GM19099 (cell line): Measurements from ENCODE around the gene TCTA.

Source experiments
- POLR2A ChIP-seq: IDR thresholded peaks from 3 replicates; pipeline ENCODE4 v1.6.1; 2011; ENCODE audit warnings: low read depth; ENCODE audit not compliant: insufficient read length; ENCODE audit errors: extremely low read depth

Gene TCTA

GRCh38 chr3:49427586-49427985 lies 15.4 kb downstream of the TCTA start:
- TF ChIP-seq POLR2A = no peak

- TF ChIP-seq POLR2A = no peak
Observed at GRCh38 chr3:49428752-49429080, 16.5 kb downstream of the TCTA start.

- no peak for TF ChIP-seq POLR2A
Observed at GRCh38 chr3:49434731-49435130, 22.5 kb downstream of the TCTA start.

- TF ChIP-seq POLR2A = no peak
Observed at GRCh38 chr3:49445391-49445790, 33.2 kb downstream of the TCTA start.

- TF ChIP-seq POLR2A = no peak
Observed at GRCh38 chr3:49453621-49454020, 41.4 kb downstream of the TCTA start.

GRCh38 chr3:49454458-49454857 lies 42.2 kb downstream of the TCTA start:
- TF ChIP-seq POLR2A = no peak

- TF ChIP-seq POLR2A = no peak
Observed at GRCh38 chr3:49454898-49455681, 42.9 kb downstream of the TCTA start.

GRCh38 chr3:49456466-49456865 lies 44.2 kb downstream of the TCTA start:
- TF ChIP-seq POLR2A = no peak

- TF ChIP-seq POLR2A = no peak
Observed at GRCh38 chr3:49460188-49460890, 48.1 kb downstream of the TCTA start.

GRCh38 chr3:49460956-49461355 lies 48.7 kb downstream of the TCTA start:
- no peak for TF ChIP-seq POLR2A

- no peak for TF ChIP-seq POLR2A
Observed at GRCh38 chr3:49461443-49462171, 49.4 kb downstream of the TCTA start.

- TF ChIP-seq POLR2A = no peak
Observed at GRCh38 chr3:49462222-49462621, 50.0 kb downstream of the TCTA start.

- no peak for TF ChIP-seq POLR2A
Observed at GRCh38 chr3:49465270-49466034, 53.2 kb downstream of the TCTA start.
